ENCODE results near the gene LY6G5C.

LY6G5C gene

GRCh38 chr6:31639449-31639861, 41.4 kb downstream of the LY6G5C start:
- no peak for DNase-seq (ENCODE audit: low spot score)

- DNase-seq (ENCODE audit: low spot score), result no peak
Measured at GRCh38 chr6:31639043-31639442, 41.8 kb downstream of the LY6G5C start.

DNA sequence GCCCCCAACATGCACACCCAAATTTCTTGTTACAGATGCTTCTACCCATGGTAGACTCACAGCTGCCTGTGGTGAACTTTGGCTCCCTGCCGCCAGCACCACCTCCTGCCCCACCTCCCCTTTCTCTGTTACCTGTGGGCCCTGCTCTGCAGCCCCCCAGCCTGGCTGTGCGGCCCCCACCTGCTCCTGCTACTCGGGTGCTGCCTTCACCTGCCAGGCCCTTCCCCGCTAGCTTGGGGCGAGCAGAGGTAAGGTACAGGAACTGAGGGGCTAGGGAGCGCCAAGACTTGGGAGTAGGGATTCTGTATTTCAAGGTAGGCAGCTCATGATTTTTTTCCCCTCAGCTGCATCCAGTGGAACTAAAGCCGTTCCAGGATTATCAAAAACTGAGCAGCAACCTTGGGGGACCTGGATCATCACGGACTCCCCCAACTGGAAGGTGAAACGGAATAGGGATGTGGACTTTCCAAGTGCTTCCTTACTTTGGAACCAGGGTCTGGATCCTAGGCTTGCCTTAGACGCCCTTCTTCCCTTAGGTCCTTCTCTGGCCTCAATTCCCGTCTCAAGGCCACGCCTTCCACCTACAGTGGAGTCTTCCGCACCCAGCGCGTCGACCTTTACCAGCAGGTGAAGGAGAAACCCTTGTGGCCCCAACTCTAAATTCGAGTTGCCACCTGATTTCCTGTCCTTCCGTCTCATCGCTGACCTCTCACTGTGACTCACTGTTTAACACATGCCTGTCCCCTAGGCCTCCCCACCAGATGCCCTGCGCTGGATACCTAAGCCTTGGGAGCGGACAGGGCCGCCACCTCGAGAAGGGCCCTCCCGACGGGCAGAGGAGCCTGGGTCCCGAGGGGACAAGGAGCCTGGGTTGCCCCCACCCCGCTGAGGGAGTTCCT, 43.9 kb downstream of the LY6G5C start:
- DNase-seq (ENCODE audit: low spot score), result no peak

- DNase-seq (ENCODE audit: low spot score), result no peak
Measured at GRCh38 chr6:31634969-31635575, 45.8 kb downstream of the LY6G5C start.

DNA sequence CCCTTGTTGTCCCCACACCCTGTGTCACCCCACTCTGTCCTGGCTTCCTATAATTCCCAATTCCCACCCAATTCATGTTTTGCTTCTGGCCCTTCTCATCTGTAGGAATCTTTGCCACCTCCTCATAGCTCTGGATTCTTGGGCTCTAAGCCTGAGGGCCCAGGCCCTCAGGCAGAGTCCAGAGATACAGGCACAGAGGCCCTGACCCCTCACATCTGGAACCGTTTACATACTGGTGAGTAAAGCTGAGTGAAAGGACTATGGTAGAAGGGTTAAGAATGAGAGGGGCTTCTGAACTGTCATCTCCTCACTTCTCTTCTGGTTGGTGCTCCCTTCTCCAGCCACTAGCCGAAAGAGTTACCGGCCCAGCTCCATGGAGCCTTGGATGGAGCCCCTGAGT, 46.7 kb downstream of the LY6G5C start:
- DNase-seq (ENCODE audit: low spot score), result no peak

GRCh38 chr6:31633447-31633846, 47.4 kb downstream of the LY6G5C start:
- DNase-seq (ENCODE audit: low spot score), result no peak

GRCh38 chr6:31632279-31632946, 48.5 kb downstream of the LY6G5C start:
- no peak for DNase-seq (ENCODE audit: low spot score)

DNA sequence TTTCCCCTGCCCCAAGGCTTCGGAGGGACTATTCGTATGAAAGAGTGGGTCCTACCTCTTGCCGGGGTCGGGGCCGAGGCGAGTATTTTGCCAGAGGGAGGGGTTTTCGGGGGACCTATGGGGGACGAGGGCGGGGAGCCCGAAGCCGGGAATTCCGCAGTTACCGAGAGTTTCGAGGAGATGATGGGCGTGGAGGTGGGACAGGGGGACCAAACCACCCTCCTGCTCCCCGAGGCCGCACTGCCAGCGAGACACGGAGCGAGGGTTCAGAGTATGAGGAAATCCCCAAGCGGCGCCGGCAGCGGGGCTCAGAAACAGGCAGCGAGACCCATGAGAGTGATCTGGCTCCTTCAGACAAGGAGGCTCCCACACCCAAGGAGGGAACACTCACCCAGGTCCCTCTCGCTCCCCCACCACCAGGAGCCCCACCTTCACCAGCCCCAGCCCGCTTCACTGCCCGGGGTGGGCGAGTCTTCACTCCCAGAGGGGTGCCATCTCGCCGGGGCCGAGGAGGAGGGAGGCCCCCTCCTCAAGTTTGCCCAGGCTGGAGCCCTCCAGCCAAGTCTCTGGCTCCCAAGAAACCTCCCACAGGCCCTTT, 49.1 kb downstream of the LY6G5C start:
- no peak for DNase-seq (ENCODE audit: low spot score)

DNA sequence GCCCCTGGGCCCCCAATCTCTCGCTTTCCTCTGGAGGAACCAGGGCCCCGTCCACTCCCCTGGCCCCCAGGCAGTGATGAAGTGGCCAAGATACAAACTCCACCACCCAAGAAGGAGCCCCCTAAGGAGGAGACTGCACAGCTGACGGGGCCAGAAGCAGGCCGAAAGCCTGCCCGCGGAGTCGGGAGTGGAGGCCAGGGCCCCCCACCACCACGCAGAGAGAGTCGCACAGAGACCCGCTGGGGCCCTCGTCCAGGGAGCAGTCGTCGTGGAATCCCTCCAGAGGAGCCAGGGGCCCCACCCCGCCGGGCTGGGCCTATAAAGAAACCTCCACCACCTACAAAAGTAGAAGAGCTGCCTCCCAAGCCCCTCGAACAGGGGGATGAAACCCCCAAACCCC, 49.7 kb downstream of the LY6G5C start:
- no peak for DNase-seq (ENCODE audit: low spot score)

DNA sequence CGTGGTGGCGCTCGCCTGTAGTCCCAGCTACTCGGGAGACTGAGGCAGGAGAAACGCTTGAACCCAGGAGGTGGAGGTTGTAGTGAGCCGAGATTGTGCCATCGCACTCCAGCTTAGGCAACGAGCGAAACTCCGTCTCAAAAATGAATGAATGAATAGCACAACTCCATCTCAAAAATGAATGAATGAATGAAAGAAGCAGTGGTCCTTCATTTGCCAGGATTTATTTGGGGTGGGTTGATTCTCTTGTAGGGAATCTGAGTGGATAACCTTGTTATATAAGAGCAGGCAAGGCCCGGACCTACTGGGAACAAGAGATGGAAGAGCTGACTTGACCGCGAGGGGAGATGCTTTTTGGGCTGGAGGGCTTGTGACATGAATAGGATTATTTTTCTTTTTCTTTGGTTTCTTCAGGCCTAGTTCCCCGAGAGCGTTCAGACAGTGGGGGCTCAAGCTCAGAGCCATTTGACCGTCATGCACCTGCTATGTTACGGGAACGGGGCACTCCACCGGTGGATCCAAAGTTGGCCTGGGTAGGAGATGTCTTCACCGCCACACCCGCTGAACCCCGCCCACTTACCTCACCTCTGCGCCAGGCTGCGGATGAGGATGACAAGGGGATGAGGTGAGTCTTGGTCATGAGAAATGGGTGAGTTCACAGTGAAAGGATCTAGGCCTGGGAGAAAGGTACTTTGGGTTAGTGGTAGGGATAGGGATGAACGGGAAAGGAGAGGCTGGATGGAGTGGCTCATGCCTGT, 50.5 kb downstream of the LY6G5C start:
- DNase-seq (ENCODE audit: low spot score), result no peak

DNA sequence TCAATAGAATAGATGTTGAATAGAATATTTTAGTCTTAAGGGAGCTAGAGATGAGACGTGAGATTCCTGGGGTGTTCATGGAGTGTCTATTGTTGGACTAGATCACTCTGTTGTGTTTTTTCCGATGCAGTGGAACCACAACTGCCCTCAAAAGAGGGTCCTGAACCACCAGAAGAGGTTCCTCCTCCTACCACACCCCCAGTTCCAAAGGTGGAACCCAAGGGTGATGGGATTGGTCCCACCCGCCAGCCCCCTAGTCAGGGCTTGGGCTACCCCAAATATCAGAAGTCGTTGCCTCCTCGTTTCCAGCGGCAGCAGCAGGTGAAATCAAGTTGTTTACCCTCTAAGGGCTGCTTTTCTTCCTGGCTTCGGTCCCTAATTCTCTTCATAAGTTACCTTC, 51.9 kb downstream of the LY6G5C start:
- no peak for DNase-seq (ENCODE audit: low spot score)

DNA sequence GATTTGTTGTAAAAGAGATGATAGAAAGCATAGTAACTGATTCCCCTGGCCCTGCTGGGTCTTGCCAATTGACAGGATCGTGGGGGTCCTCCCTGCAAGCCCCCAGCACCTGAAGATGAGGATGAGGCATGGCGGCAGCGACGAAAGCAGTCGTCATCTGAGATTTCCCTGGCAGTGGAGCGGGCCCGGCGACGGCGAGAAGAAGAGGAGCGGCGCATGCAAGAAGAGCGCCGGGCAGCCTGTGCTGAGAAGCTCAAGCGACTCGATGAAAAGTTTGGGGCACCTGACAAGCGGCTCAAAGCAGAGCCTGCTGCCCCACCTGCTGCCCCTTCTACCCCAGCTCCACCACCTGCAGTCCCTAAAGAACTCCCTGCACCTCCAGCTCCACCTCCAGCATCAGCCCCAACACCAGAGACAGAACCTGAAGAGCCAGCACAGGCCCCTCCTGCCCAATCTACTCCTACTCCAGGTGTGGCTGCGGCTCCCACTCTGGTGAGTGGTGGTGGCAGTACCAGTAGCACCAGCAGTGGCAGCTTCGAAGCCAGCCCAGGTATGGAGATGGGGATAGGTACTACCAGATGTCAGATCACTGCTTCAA, 53.1 kb downstream of the LY6G5C start:
- no peak for DNase-seq (ENCODE audit: low spot score)

DNA sequence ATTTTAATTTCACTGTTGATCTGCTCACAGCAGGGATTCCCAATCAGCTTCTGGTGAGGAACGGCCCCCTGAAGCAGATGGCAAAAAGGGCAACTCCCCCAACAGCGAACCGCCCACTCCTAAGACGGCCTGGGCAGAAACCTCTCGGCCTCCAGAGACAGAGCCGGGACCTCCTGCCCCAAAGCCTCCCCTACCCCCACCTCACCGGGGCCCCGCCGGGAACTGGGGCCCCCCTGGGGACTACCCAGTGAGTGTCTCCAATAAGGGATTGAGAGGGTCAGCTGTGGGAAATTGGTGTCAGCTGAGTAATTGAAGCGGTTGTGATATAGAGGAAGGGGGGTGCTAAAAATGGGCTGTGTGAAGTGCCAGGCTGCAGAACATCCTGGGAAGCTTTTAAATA, 53.9 kb downstream of the LY6G5C start:
- no peak for DNase-seq (ENCODE audit: low spot score)
